HepG2 (cell line): Measurements from ENCODE around the gene BTK. TPM values are rescaled to one million over a fixed set of nuclear protein-coding genes. Genes with fewer than 3 reads are reported as not detected.

Experiments used
- ATAC-seq: fragments of 200-7000 bp; cut with Tn5 transposase; 3 replicates; pipeline ENCODE4 v1.9.1; 2020; ENCODE audit warnings: mild to moderate bottlenecking, moderate library complexity
- BruUV-seq: library from RNA; stranded (reverse); fragments of 400-500 nt; replicated peaks from 2 replicates; lab custom pipeline; 2021; lab: Mats Ljungman, UMichigan
- CTCF ChIA-PET: fragments of 300-600 bp; formaldehyde crosslinking; extraction: SDS; loops from one replicate; lab custom pipeline; 2021; ENCODE audit warnings: low total read pairs, inconsistent platforms, low intra/inter-chr PET ratio; lab: Yijun Ruan, JAX
- POLR2A ChIA-PET: fragments of 350-600 bp; sonication (Branson Sonifier 250); formaldehyde crosslinking; loops from one replicate; lab custom pipeline; 2020; ENCODE audit warnings: antibody characterized with exemption, inconsistent platforms; lab: Yijun Ruan, JAX
- DNase-seq: peaks from one replicate; pipeline ENCODE4 v3.0.0-alpha.2; 2015; ENCODE audit warnings: low spot score
- FAIRE-seq: peaks from 3 replicates; lab custom pipeline; 2011; peaks lifted over from hg19 to GRCh38; lab: Jason Lieb, UNC
- H2AFZ ChIP-seq: one replicate; pipeline ENCODE4 v1.6.1; 2011; ENCODE audit warnings: low read length, inconsistent platforms
- H3K27ac ChIP-seq: fragments of 300-600 bp; 3 replicates; pipeline ENCODE4 v1.8.0; 2011; ENCODE audit warnings: mixed run types, mild to moderate bottlenecking, mixed read lengths, low read length, inconsistent platforms; ENCODE audit not compliant: insufficient read depth; ENCODE audit errors: extremely low read length
- H3K27me3 ChIP-seq, 2 experiments: fragments of 200-600 bp in 1 of 2; 2 replicates in 1 of 2; 3 replicates in 1 of 2; pipeline versions ENCODE4 v1.6.0 to v1.8.0; 2011; ENCODE audit warnings: low read length in 2 of 2, mild to moderate bottlenecking in 2 of 2, moderate library complexity in 2 of 2, inconsistent platforms in 1 of 2; ENCODE audit not compliant: insufficient read depth in 2 of 2, control insufficient read depth in 1 of 2
- H3K36me3 ChIP-seq, 2 experiments: fragments of 200-600 bp in 1 of 2; replicated peaks in 1 of 2; 2 replicates in 1 of 2; 3 replicates in 1 of 2; pipeline versions ENCODE4 v1.5.1 to v1.8.0; 2011; ENCODE audit warnings: low read length in 2 of 2, inconsistent platforms in 1 of 2; ENCODE audit not compliant: insufficient read depth in 2 of 2, control insufficient read depth in 1 of 2
- H3K4me1 ChIP-seq: 2 replicates; pipeline ENCODE4 v1.5.1; 2012; ENCODE audit warnings: low read length, inconsistent platforms; ENCODE audit not compliant: insufficient read depth
- H3K4me2 ChIP-seq: 2 replicates; pipeline ENCODE4 v1.6.0; 2011; ENCODE audit warnings: low read depth, low read length, inconsistent platforms
- H3K4me3 ChIP-seq, 3 experiments: fragments of 200-600 bp in 1 of 3; sonication (generic), shearing (Covaris generic) in 1 of 3; replicated peaks in 1 of 3; 2 replicates each; pipeline ENCODE4 v1.5.1; 2011 to 2016; ENCODE audit warnings: low read length in 3 of 3, inconsistent platforms in 2 of 3, low read depth in 2 of 3, mild to moderate bottlenecking in 2 of 3, control low read depth in 1 of 3, mixed read lengths in 1 of 3; ENCODE audit not compliant: insufficient read depth in 1 of 3
- H3K79me2 ChIP-seq: one replicate; pipeline ENCODE4 v1.6.1; 2011; ENCODE audit warnings: low read length, inconsistent platforms; ENCODE audit not compliant: insufficient read depth
- H3K9ac ChIP-seq: 2 replicates; pipeline ENCODE4 v1.6.0; 2011; ENCODE audit warnings: mild to moderate bottlenecking, low read depth, low read length, inconsistent platforms; ENCODE audit not compliant: insufficient read depth
- H3K9me3 ChIP-seq: 2 replicates; pipeline ENCODE4 v1.5.1; 2012; ENCODE audit warnings: mild to moderate bottlenecking, low read length
- H4K20me1 ChIP-seq: 2 replicates; pipeline ENCODE4 v1.6.0; 2011; ENCODE audit warnings: inconsistent platforms, mild to moderate bottlenecking, low read length, moderate library complexity; ENCODE audit not compliant: insufficient read depth
- ATRX ChIP-seq: sonication (generic); formaldehyde crosslinking; IDR thresholded peaks from 2 replicates; pipeline ENCODE4 v1.4.0; 2020; ENCODE audit warnings: missing genetic modification reagents, borderline replicate concordance
- SNAI1 ChIP-seq: sonication (generic); formaldehyde crosslinking; IDR thresholded peaks from 2 replicates; pipeline ENCODE4 v1.5.0; 2020; ENCODE audit warnings: mild to moderate bottlenecking, missing genetic modification reagents, borderline replicate concordance
- ZNF234 ChIP-seq: sonication (generic); formaldehyde crosslinking; conservative IDR thresholded peaks from 2 replicates; pipeline ENCODE4 v1.5.1; 2020; ENCODE audit warnings: mild to moderate bottlenecking, missing genetic modification reagents
- ZSCAN30 ChIP-seq: sonication (generic); formaldehyde crosslinking; IDR thresholded peaks from 2 replicates; pipeline ENCODE4 v1.5.0; 2020; ENCODE audit warnings: mild to moderate bottlenecking, missing genetic modification reagents
- WGBS: methylation state at CpG from one replicate; pipeline ENCODE4 v1.1.6; 2017; ENCODE audit warnings: low lambda C conversion rate; 5-methylcytosine and 5-hydroxymethylcytosine counted together
- in situ Hi-C: cut with HindIII; loops from 2 replicates; pipeline ENCODE4 v1.10.0; 2017; ENCODE audit warnings: low pct_unique_long_range_greater_than_20kb; ENCODE audit not compliant: extremely low pct_ligation_motif_present
- intact Hi-C: fragments of 100-400 bp; cut with micrococcal nuclease; formaldehyde crosslinking; loops from one replicate; pipeline ENCODE4 v1.10.0; 2022; ENCODE audit not compliant: unreplicated experiment
- polyA plus RNA-seq, 8 experiments: library from polyadenylated mRNA; depleted of rRNA in 3 of 8; stranded (reverse) in 7 of 8; unstranded in 1 of 8; fragments of >200 nt; fragmentation: Illumina TruSeq in 4 of 8; extraction: Trizol in 4 of 8; gene quantifications; 2 replicates each; pipeline versions ENCODE4 v1.2.1 to v1.2.3, GENCODE V29; 2011 to 2016; ENCODE audit warnings: low read depth in 4 of 8, missing spikeins in 1 of 8, mixed read lengths in 1 of 8; ENCODE audit not compliant: insufficient read depth in 1 of 8
- total RNA-seq, 5 experiments: library from RNA; depleted of rRNA; stranded (reverse); fragments of >200 nt; fragmentation: Illumina TruSeq; extraction: Trizol; gene quantifications; 2 replicates each; pipeline ENCODE4 v1.2.3, GENCODE V29; 2016; ENCODE audit warnings: low read depth in 1 of 5
- TF ChIP-seq, protein P1 (sequence below): sonication (generic); formaldehyde crosslinking; IDR thresholded peaks from 2 replicates; pipeline ENCODE4 v1.5.1; 2020; ENCODE audit warnings: missing genetic modification reagents, mild to moderate bottlenecking, borderline replicate concordance
- TF ChIP-seq, protein P2 (sequence below): sonication (generic); formaldehyde crosslinking; conservative IDR thresholded peaks from 2 replicates; pipeline ENCODE4 v1.5.0; 2020; ENCODE audit warnings: missing genetic modification reagents
- TF ChIP-seq, protein P3 (sequence below): sonication (generic); formaldehyde crosslinking; IDR thresholded peaks from 2 replicates; pipeline ENCODE4 v1.8.0; 2022; ENCODE audit warnings: missing genetic modification reagents, mild to moderate bottlenecking, inconsistent platforms, borderline replicate concordance

Gene BTK
- total and polyA plus RNA-seq, 2 of the 13 experiments (the other 11 are each of a cell fraction or from before 2014, with no cell fraction given), result not detected

DNA sequence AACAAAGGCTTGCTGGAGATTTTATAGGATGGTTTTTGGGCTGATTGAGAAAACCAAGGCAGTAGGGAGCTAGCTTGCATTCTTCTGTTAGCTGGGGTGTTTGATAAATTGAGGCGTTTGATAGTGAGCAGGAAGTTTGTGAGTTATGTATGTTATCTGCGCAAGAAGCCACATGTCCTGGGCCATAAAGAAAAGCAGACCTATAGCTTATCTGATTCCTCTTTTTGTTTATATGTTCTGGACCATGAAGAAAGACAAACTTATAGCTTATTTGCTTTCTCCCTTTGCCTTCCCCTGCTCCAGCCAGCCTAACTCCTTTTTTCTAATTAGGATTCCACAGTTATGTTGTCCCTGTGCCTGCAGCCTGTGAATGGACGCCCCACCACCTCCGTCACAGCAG, 31.2 kb upstream of the BTK start:
- Histone ChIP-seq H2AFZ (no peak overlapping the region), H3K27ac (no peak overlapping the region), H3K9me3 (no peaks in the 10 kb centered on the region), H3K9ac (no peak overlapping the region), H3K4me1 (no peaks in the 10 kb centered on the region), H3K27me3 (no peaks in the 10 kb centered on the region; a peak in 1 of 5 replicates), H3K36me3 (peaks cover 0 to 8% of the 10 kb centered on the region in 2 experiments; a peak in 3 of 5 replicates), H4K20me1 (no peaks in the 10 kb centered on the region), H3K79me2 (peaks cover 2% of the 10 kb centered on the region), H3K4me2 (no peak overlapping the region), H3K4me3 (no peak overlapping the region)
- intact Hi-C loops (no loop called here), in situ Hi-C loops (no loop called here)
- CTCF ChIA-PET, result no interaction called here
- no peak for FAIRE-seq
- no TSS peak for BruUV-seq
- DNase-seq, result no peak
- WGBS, result 78% methylated on average over 4 of the region's 4 CpGs
- ATAC-seq, result no peak
- TF ChIP-seq, protein P1, sequence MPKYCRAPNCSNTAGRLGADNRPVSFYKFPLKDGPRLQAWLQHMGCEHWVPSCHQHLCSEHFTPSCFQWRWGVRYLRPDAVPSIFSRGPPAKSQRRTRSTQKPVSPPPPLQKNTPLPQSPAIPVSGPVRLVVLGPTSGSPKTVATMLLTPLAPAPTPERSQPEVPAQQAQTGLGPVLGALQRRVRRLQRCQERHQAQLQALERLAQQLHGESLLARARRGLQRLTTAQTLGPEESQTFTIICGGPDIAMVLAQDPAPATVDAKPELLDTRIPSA (CRISPR knock-in tag), result no peak
- TF ChIP-seq ZSCAN30 (CRISPR knock-in tag) (no peak), ZNF234 (CRISPR knock-in tag) (no peak), SNAI1 (CRISPR knock-in tag) (no peak), ATRX (no peak)
- TF ChIP-seq, protein P2, sequence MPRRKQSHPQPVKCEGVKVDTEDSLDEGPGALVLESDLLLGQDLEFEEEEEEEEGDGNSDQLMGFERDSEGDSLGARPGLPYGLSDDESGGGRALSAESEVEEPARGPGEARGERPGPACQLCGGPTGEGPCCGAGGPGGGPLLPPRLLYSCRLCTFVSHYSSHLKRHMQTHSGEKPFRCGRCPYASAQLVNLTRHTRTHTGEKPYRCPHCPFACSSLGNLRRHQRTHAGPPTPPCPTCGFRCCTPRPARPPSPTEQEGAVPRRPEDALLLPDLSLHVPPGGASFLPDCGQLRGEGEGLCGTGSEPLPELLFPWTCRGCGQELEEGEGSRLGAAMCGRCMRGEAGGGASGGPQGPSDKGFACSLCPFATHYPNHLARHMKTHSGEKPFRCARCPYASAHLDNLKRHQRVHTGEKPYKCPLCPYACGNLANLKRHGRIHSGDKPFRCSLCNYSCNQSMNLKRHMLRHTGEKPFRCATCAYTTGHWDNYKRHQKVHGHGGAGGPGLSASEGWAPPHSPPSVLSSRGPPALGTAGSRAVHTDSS, result no peak
- TF ChIP-seq, protein P3, sequence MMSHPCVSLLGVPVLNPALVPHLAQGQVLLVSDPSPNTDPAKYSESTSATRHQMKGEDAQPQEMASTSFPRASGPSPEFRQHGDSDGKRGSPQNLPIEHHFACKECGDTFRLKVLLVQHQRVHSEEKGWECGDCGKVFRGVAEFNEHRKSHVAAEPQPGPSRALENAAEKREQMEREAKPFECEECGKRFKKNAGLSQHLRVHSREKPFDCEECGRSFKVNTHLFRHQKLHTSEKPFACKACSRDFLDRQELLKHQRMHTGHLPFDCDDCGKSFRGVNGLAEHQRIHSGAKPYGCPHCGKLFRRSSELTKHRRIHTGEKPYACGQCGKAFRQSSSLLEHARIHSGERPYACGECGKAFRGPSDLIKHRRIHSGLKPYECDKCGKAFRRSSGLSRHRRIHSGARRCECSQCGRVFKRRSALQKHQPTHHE (CRISPR knock-in tag), result no peak
- POLR2A ChIA-PET, result no interaction called here
